Endothelial cell of umbilical vein (primary cell): Measurements from ENCODE around the gene ETHE1. TPM values are rescaled to one million over a fixed set of nuclear protein-coding genes. Genes with fewer than 3 reads are reported as not detected.

Source experiments
- BruUV-seq: library from RNA; stranded (reverse); fragments of 400-500 nt; replicated peaks from 2 replicates; lab custom pipeline; 2021; lab: Mats Ljungman, UMichigan
- CTCF ChIA-PET: fragments of 300-600, 350-600 bp; sonication (Branson Sonifier 250); formaldehyde crosslinking; loops from one replicate; lab custom pipeline; 2021; ENCODE audit warnings: antibody characterized with exemption, inconsistent platforms; lab: Charles Lee
- POLR2A ChIA-PET: fragments of 300-600, 350-600 bp; sonication (Branson Sonifier 250); formaldehyde crosslinking; loops from one replicate; lab custom pipeline; 2021; ENCODE audit warnings: antibody characterized with exemption, inconsistent platforms; lab: Charles Lee
- DNase-seq: peaks from one replicate; pipeline ENCODE4 v3.0.0-alpha.2; 2011; ENCODE audit warnings: low read depth, low spot score
- FAIRE-seq: peaks from 2 replicates; lab custom pipeline; 2011; peaks lifted over from hg19 to GRCh38; lab: Jason Lieb, UNC
- H2AFZ ChIP-seq: 2 replicates; pipeline ENCODE4 v1.6.0; 2012; ENCODE audit warnings: low read depth, low read length, control low read depth, inconsistent platforms
- H3K27ac ChIP-seq: 2 replicates; pipeline ENCODE4 v1.5.1; 2011; ENCODE audit warnings: low read depth, mild to moderate bottlenecking, control low read depth, low read length, moderate library complexity; ENCODE audit not compliant: insufficient read depth
- H3K27me3 ChIP-seq, 2 experiments: 2 replicates each; pipeline versions ENCODE4 v1.6.0 to v1.6.1; 2011; ENCODE audit warnings: low read length in 2 of 2, mixed read lengths in 1 of 2; ENCODE audit not compliant: control insufficient read depth in 2 of 2, insufficient read depth in 2 of 2
- H3K36me3 ChIP-seq, 2 experiments: 2 replicates in 1 of 2; 3 replicates in 1 of 2; pipeline ENCODE4 v1.5.1; 2011; ENCODE audit warnings: low read length in 2 of 2, mild to moderate bottlenecking in 1 of 2, moderate library complexity in 1 of 2; ENCODE audit not compliant: control insufficient read depth in 2 of 2, insufficient read depth in 2 of 2; ENCODE audit errors: extremely low read depth in 1 of 2
- H3K4me1 ChIP-seq: 3 replicates; pipeline ENCODE4 v1.5.1; 2011; ENCODE audit warnings: mild to moderate bottlenecking, low read length; ENCODE audit not compliant: control insufficient read depth, insufficient read depth; ENCODE audit errors: extremely low read depth
- H3K4me2 ChIP-seq: 2 replicates; pipeline ENCODE4 v1.6.1; 2011; ENCODE audit warnings: low read length, control low read depth, mixed read lengths; ENCODE audit not compliant: insufficient read depth
- H3K4me3 ChIP-seq, 3 experiments: fragments of 200-600 bp in 1 of 3; sonication (generic), shearing (Covaris generic) in 1 of 3; replicated peaks in 1 of 3; 2 replicates each; pipeline ENCODE4 v1.5.1; 2011 to 2016; ENCODE audit warnings: control low read depth in 3 of 3, low read length in 3 of 3, mild to moderate bottlenecking in 2 of 3, inconsistent platforms in 1 of 3, low read depth in 1 of 3, moderate library complexity in 1 of 3; ENCODE audit not compliant: insufficient read depth in 1 of 3
- H3K79me2 ChIP-seq: 2 replicates; pipeline ENCODE4 v1.6.0; 2012; ENCODE audit warnings: low read length, inconsistent platforms; ENCODE audit not compliant: control insufficient read depth, insufficient read depth
- H3K9ac ChIP-seq: replicated peaks from 2 replicates; pipeline ENCODE3; 2011; ENCODE audit warnings: low read length, control low read depth; ENCODE audit not compliant: insufficient read depth; ENCODE audit errors: extremely low read depth
- H3K9me1 ChIP-seq: replicated peaks from 3 replicates; pipeline ENCODE4 v1.6.0; 2011; ENCODE audit warnings: mild to moderate bottlenecking, low read length; ENCODE audit not compliant: control insufficient read depth, insufficient read depth; ENCODE audit errors: extremely low read depth
- H3K9me3 ChIP-seq: replicated peaks from 2 replicates; pipeline ENCODE4 v1.5.1; 2012; ENCODE audit warnings: low read length, inconsistent platforms; ENCODE audit not compliant: control insufficient read depth, insufficient read depth
- H4K20me1 ChIP-seq: replicated peaks from 2 replicates; pipeline ENCODE3; 2011; ENCODE audit warnings: mild to moderate bottlenecking, low read length; ENCODE audit not compliant: control insufficient read depth, insufficient read depth; ENCODE audit errors: extremely low read depth
- EZH2 ChIP-seq: IDR thresholded peaks from 2 replicates; pipeline ENCODE4 v1.6.1; 2012; ENCODE audit warnings: borderline replicate concordance, low read depth, mild to moderate bottlenecking, moderate library complexity, low read length, inconsistent platforms; ENCODE audit not compliant: severe bottlenecking
- POLR2A ChIP-seq: IDR thresholded peaks from 2 replicates; pipeline ENCODE4 v1.6.1; 2012; ENCODE audit warnings: low read depth, mild to moderate bottlenecking, control low read depth, low read length
- POLR2AphosphoS5 ChIP-seq: IDR thresholded peaks from 2 replicates; pipeline ENCODE4 v1.6.1; 2012; ENCODE audit warnings: low read depth, mild to moderate bottlenecking, control low read depth, low read length, moderate library complexity; ENCODE audit not compliant: insufficient read depth
- dilution Hi-C: fragments of 300-500 bp; cut with MboI; formaldehyde crosslinking; loops from one replicate; pipeline ENCODE4 v1.15.0; 2019; ENCODE audit warnings: low sequenced_read_pairs; ENCODE audit not compliant: extremely low pct_ligation_motif_present
- intact Hi-C: fragments of 100-400 bp; cut with micrococcal nuclease; formaldehyde crosslinking; loops from one replicate; pipeline ENCODE4 v1.10.0; 2022
- polyA plus RNA-seq, 4 experiments: library from polyadenylated mRNA; depleted of rRNA in 3 of 4; stranded (reverse) in 3 of 4; unstranded in 1 of 4; fragments of >200 nt; gene quantifications; 2 replicates each; pipeline versions ENCODE4 v1.2.1 to v1.2.3, GENCODE V29; 2011 to 2012; ENCODE audit warnings: missing spikeins in 1 of 4
- total RNA-seq: library from RNA; stranded (reverse); gene quantifications from 2 replicates; pipeline ENCODE4 v1.2.3, GENCODE V29; 2021
- TF ChIP-seq, protein P1 (sequence below), 2 donors: IDR thresholded peaks; 1 replicate in 1 of 2; 2 replicates in 1 of 2; pipeline ENCODE4 v1.5.1; 2011; ENCODE audit warnings: low read length in 2 of 2, mild to moderate bottlenecking in 2 of 2, moderate library complexity in 2 of 2, control low read depth in 1 of 2, inconsistent platforms in 1 of 2, low read depth in 1 of 2; ENCODE audit not compliant: insufficient read depth in 1 of 2; ENCODE audit errors: extremely low read depth in 1 of 2

The ETHE1 gene
- total and polyA plus RNA-seq, 2 donors (not counting 3 experiments of a cell fraction or from before 2014, with no cell fraction given) = 34.5 to 124 TPM

DNA sequence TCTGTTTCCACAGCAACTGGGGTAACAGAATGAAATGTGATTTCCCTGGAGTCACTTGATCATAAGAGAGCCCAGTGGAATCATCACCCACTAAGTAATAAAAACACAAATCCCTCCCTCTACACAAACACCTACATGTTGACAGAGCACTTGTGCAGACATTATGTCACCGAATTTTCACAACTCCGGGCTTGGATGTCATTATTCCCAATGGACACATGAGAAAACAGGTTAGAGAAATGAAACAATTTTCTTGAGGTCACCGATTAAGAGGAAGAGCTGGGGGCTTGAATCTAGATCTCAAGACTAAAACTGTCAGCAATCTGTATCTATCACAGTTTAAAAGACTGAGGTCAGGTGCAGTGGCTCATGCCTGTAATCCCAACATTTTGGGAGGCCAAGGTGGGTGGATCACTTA lies 45.2 kb upstream of the ETHE1 start:
- Histone ChIP-seq H3K79me2 (no peaks in the 10 kb centered on the region), H3K4me1 (peaks cover 7% of the 10 kb centered on the region)
- intact Hi-C loops = no loop called here

More for the DNA sequence above, 45.2 kb upstream of the ETHE1 start:
- ChIA-PET CTCF (interaction anchor here (1.5 to 1.7 kb wide), 4 partner anchors 17 to 37 kb away, joined by 4 to 6 read pairs (median 5); partner anchors contain the start of genes IRGQ and ZNF576), POLR2A (no interaction called here)
- Histone ChIP-seq H3K36me3 (no peaks in the 10 kb centered on the region), H3K4me2 (no peak overlapping the region), H3K4me3 (no peak overlapping the region), H4K20me1 (no peaks in the 10 kb centered on the region), H3K9me3 (no peaks in the 10 kb centered on the region), H3K9me1 (no peaks in the 10 kb centered on the region), H3K27ac (no peak overlapping the region), H2AFZ (no peak overlapping the region), H3K9ac (no peak overlapping the region), H3K27me3 (no peaks in the 10 kb centered on the region)
- DNase-seq = no peak
- BruUV-seq = no TSS peak
- no peak for FAIRE-seq
- dilution Hi-C loops = no loop called here
- TF ChIP-seq EZH2 (no peak), POLR2AphosphoS5 (no peak), POLR2A (no peak)
- TF ChIP-seq, protein P1, sequence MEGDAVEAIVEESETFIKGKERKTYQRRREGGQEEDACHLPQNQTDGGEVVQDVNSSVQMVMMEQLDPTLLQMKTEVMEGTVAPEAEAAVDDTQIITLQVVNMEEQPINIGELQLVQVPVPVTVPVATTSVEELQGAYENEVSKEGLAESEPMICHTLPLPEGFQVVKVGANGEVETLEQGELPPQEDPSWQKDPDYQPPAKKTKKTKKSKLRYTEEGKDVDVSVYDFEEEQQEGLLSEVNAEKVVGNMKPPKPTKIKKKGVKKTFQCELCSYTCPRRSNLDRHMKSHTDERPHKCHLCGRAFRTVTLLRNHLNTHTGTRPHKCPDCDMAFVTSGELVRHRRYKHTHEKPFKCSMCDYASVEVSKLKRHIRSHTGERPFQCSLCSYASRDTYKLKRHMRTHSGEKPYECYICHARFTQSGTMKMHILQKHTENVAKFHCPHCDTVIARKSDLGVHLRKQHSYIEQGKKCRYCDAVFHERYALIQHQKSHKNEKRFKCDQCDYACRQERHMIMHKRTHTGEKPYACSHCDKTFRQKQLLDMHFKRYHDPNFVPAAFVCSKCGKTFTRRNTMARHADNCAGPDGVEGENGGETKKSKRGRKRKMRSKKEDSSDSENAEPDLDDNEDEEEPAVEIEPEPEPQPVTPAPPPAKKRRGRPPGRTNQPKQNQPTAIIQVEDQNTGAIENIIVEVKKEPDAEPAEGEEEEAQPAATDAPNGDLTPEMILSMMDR (IDR thresholded peaks at IDR 0.05; ENCODE audit: extremely low read depth in 1 of 2, insufficient read depth in 1 of 2, low read depth in 1 of 2, low read length in 2 of 2) = no peak
